SU-DHL-6 (cell line): ENCODE measurements around the gene SLC9A6.

Experiments used
- CTCF ChIP-seq: fragments of 200-600 bp; sonication (generic); IDR thresholded peaks from one replicate; pipeline ENCODE4 v1.5.1; 2017; ENCODE audit warnings: antibody characterized with exemption, mild to moderate bottlenecking, low read length, moderate library complexity; ENCODE audit not compliant: insufficient read depth, poor library complexity, severe bottlenecking
- EZH2phosphoT487 ChIP-seq: fragments of 200-600 bp; sonication (generic), shearing (Covaris generic); conservative IDR thresholded peaks from 2 replicates; pipeline ENCODE4 v1.6.1; 2018; ENCODE audit warnings: mild to moderate bottlenecking, antibody characterized with exemption, low read length, moderate library complexity, mixed read lengths

- TF ChIP-seq CTCF = no peak
- no peak for TF ChIP-seq EZH2phosphoT487
Measured at GRCh38 chrX:136076942-136077341, 91.7 kb downstream of the SLC9A6 start.
